Measurements from ENCODE around the gene MPO.

Gene MPO

GRCh38 chr17:58278661-58279015 lies 2.1 kb downstream of the MPO start:
- DNase-seq: no peak

DNA sequence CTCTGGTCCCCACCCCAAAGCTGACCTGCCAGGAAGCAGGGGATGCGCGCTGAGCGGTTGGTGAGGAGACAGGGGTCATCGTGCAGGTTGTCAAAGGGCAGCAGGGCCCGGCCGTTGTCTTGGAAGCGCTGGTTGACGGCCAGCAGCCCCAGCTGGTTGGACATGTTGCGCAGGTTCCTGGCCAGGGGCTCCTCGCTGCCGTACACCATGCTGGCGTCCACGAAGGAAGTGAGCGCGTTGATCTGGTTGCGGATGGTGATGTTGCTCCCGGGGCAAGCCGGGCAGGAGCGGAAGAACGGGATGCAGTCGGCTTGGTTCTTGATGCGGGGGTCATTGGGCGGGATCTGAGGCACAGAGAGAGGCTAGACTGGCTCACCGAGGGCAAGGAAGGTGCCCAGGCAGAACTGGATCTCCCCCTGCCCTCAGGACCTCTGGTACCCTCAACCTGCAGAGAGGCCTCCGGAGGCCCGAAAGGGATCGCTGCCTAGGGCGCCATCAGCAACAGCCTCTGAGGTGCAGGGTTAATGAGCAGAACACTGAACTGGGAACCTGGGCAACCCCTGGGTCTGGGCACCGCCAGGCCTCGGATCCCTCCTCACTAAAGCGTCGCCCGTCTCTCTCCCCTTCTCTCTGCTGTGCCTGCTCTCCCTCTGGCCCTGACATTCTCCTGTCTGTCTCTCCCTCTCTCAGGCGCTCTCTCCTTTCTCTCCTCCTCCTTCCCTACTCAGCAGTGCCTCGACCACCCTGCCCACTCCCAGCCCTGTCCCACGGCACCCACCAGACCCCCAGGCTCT lies 2.7 kb downstream of the MPO start:
- DNase-seq: no peak

- DNase-seq: no peak
Observed at GRCh38 chr17:58277107-58277801, 3.5 kb downstream of the MPO start.

DNA sequence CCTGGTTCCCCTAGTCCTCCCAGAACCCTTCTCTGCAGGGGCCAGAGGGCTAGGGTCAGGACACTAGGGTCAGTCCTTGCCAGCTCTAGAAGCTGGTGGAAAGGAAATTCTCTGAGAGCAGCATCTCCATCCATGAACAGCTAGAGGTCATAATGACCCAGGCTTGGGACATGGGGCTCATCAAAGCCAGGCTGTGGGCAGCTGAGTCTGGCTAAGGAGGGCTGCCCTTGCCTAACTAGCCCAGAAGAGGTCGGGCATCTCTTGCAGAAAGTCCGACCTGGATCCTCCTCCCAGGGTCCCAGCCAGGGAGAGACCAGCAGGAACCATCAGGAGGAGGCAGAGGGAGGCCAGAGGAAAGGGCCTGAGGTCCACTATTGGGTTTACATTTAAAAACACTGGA lies 4.3 kb downstream of the MPO start:
- DNase-seq: no peak

DNA sequence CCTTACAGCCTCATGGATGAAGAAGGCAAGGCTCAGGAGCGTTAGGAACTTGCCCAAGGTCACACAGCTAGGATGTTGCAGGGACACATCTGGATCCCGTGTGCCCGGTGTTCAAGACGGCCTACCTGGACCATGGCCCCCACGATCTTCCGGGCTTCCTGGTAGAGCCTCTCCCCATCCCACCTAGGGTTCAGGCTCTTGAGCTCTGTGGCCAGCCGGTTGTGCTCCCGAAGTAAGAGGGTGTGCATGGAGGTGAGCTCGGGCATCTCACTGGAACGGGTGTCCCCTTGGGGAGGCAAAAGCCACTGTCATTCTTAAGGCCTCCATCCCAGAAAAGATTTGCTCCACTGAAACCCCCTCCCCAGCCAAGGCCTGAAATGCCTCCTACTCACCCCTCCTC lies 5.3 kb downstream of the MPO start:
- no peak for DNase-seq

- no peak for DNase-seq
Observed at GRCh38 chr17:58273453-58274104, 7.2 kb downstream of the MPO start.

DNA sequence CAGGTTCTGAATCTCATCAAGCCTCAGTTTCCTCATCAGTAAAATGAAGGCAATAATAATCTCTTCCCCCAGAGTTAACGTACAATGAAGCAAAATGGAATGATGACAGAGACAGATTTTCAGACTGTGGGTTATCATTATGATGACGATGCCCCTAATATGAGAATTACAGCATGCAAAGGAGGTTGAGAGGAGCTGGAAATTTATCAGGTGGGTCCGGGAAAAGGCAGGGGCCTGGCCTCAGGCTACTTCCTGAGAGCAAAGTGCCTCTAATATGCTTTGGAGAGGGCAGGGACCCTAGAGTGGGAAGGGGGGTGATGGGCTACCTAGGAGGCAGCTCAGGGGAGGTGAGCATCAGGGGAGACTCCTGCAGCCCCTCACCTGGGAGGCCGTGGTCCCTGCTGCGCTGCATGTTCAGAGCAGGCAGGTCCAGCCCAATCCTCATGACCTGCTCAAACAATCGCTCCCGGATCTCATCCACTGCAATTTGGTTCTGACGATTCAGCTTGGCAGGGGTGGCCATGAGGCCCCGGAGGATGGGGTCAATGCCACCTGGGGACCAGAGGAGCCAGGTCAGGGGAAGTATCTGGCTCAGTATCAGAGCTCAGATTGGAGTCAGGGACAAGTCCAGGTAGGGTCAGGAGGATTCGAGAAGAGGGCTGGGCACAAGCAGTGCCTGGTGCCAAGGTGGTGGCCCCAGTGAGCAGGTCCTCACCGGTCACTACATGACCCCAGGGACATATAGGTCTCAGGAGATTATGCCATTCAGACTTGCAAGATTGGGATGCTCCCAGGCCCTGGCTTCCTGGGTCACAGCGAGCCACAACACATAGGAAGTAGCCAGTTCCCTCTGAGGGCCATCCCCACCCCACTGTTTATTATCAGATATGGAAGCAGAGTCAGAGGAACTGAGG lies 8.1 kb downstream of the MPO start:
- no peak for DNase-seq

DNA sequence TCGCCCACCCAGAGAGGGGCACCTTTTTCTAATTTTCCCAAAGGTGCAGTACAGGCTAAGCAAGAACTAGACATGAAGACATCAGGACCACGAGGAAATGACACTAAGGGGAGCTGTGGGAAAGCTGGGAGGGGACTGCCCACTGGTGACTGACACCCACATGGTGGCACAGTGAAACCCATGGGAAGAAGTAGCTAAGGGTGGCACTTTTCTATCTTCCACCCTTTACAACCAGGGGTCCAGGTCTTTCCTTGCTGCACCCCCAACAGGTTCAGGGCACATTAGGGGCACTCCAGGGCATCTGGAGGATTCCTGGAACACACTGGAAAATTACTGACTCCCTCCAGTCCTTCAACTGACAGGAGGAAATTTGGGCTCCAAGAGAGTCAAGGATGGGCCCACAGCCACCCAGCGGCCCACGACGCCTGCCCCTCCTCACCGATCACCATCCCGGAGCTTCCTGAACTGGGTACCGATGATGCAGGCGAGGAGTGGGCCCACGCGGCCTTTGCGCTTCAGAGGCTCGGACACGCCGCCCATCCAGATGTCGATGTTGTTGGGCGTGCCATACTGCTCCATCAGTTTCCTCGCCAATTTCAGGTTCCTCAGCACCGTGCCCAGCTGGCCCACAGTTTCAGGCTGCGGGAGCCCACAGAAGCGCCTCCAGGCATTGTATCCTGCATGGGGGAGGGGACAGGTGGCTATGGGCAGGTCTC lies 9.4 kb downstream of the MPO start:
- DNase-seq: no peak

DNA sequence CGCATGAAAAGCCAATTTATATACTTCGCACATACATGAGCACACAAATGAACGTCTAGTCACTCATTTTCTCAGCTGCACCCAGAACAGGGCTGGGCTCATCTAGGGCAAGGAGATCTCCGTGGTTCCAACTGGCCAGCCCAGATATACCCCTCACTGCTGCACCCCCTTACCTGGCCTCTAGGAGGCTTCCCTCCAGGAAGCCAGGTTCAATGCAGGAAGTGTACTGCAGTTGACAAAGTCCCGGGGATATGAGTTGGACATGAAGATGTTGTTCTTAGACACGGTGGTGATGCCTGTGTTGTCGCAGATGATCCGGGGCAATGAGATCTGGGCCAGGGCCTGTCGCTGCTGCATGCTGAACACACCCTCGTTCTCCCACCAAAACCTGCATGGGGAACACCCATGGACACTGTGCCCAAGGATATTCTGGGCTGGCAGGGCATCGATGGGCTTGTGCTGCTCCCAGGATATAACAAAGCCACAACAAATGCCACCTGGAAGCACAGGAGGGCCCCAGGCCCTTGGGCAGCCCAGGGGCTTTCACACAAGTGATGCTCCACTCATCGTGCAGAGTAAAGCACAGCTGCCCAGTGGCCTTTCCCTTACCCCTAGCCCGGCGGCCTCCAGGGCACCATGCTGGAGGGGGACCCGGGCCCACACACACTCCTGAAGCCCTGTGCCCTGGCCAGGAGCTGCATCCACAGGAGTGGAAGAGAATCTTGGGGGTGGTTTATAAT lies 10.1 kb downstream of the MPO start:
- no peak for DNase-seq

GRCh38 chr17:58269557-58270291 lies 11.0 kb downstream of the MPO start:
- no peak for DNase-seq

DNA sequence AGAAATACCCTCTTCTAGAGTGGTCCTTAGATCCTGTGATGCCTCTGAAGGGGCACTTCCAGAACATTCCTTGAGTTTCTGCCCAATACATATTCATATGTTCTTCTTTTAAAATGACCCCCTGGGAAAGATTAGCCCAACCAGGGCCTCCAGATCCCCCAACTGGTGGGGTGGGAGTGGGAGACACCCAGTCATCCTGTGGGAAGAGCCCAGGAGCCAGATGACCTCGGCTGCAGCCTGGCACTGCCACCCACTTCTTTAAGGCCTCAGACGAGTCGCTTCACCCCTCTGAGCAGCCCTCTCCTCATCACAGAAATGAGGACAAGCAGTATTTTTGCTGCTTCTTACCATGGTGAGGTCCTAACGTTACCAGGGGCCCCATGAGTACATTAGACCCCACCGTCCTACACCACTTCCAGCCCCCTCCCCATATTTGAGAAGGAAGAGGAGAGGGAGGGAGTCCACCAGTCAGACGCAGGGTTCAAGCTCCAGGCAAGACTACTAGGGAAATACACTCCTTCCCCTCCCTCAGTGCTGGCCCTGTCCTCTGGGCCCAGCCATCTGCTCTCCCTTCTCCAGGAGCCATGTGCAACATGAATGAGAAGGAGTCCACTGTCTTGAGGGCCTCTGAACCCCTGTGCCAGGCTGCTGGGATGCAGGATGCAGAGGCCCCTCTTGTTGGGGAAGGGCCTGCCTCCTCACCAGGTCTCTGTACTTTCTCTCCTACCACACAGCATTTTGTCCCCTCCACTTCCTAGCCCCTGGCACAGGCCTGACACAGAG lies 11.8 kb downstream of the MPO start:
- no peak for DNase-seq

DNA sequence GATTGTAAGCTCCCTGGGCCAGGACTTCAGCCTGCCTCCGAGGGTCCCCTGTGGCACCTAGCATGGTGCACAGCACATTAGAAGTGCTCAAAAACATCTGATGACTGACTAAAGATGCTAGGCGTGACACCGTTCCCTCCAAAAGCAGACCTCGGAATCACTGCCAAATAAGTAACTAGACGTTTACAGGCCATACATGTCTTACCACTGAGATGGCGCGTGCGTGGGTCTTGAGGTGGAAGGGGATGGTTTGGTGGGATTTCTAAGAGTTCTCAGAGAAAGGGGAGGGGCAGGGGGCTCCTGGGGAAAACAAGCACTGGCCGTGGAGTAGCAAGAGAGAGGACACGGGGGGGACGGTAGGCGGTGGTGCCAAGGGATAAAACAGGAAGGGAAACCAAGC lies 12.4 kb downstream of the MPO start:
- no peak for DNase-seq

- DNase-seq: no peak
Observed at GRCh38 chr17:58267347-58268324, 13.1 kb downstream of the MPO start.

DNA sequence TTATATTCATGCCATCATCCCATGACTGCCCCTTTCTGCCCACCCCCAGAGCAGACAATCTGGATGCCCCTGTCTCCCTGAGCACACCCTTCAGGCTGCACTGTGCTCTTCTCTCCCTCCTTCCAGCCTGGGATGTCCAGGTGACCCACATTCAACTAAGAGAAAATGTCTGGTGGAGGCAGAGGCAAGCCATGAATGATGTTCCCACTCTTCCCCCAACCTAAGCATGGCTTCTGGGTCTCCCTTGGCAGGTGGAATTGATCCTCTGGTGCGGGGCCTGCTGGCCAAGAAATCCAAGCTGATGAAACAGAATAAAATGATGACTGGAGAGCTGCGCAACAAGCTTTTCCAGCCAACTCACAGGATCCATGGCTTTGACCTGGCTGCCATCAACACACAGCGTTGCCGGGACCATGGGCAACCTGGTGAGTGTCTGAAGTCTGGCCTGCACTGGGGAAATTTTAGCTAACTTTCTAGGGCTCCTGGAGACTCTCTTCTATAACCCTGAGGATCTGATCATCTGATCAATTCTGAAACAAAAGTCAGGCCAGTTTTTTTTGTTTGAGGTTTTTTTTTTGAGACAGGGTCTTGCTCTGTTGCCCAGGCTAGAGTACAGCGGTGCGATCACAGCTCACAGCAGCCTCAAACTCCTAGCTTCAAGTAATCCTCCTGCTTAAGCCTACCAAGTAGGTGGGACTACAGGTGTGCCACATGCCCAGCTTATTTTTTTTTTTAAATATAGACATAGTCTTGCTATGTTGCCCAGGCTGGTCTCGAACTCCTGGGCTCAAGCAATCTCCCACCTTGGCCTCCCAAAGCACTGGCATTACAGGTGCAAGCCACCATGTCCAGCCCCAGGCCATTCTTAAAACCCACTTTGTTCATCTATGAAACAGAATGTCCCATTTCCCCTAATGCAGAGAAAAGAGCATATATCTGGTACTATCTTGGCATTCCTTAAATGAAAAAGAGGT lies 14.5 kb downstream of the MPO start:
- DNase-seq: no peak

- DNase-seq: no peak
Observed at GRCh38 chr17:58265271-58265670, 15.5 kb downstream of the MPO start.

- no peak for DNase-seq
Observed at GRCh38 chr17:58264407-58265103, 16.2 kb downstream of the MPO start.

GRCh38 chr17:58263773-58264172 lies 17.0 kb downstream of the MPO start:
- no peak for DNase-seq

Data from effector CD4-positive, alpha-beta T cell (primary cell).